GM12892 (cell line): ENCODE results near the gene ZDHHC12.

ENCODE experiments used
- POLR2A ChIP-seq: IDR thresholded peaks from 2 replicates; pipeline ENCODE4 v1.6.1; 2011; ENCODE audit warnings: low read depth, low read length, control low read depth
- TAF1 ChIP-seq: IDR thresholded peaks from 2 replicates; pipeline ENCODE4 v1.6.1; 2011; ENCODE audit warnings: low read depth, mild to moderate bottlenecking, control low read depth, low read length, borderline replicate concordance

DNA sequence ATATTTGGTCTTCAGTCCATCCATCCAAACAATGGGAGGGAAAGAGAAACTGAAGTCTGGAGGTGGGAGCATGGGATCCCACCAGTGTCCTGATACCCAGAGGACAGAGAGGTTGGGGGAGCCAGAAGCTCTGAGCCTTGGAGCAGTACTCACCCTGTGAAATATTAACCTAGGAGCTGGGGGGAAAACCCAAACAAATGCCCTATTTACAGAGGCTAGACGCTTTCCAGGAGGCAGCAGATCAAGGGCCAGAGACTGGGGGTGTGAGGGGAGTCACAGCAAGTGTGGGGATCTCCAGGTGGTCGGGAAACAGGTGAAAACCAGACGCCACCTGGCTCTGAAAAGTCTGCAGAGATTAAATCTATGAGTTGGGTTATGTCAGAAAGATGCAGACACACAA, 41.6 kb upstream of the ZDHHC12 start:
- TF ChIP-seq POLR2A: no peak
- no peak for TF ChIP-seq TAF1
